ENCODE data around the gene CNPPD1. TPM values are rescaled to one million over a fixed set of nuclear protein-coding genes. Genes with fewer than 3 reads are reported as not detected.

CNPPD1 gene
- total RNA-seq, 1 donor from 2014 or later: 15.8 TPM

DNA sequence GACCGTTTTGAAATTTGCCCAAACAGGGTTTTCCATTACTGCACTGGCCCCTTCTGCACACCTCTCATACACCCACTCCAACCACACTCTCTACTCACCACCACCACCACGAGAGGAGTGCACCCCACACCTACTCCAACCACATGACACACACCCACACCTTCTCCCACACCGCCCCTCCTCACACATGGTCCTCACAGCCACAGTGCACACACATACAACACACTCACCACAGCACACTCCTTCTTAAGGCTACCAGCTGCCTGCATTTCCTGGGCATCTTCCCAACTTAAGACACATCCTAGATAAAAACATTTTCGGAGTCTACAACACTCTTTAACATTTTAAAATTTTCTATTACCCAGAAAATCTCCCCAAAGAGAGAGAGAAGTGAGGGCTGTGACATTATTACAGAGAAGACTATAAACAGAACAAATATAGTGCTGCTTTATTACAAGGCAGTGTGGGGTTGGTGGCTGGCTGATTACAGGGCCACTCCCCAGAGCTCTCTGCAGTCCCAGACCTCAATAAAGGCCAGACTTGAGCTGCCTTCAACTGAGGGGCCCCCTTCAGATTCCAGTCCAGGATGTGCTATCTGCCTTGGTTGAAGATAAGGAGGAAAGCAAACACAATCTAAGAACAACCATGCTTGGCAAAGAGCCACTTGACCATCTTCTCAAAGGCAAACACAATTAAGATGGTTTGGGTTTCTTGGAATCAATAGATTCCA is 52.2 kb downstream of the CNPPD1 start:
- no peak overlapping the region for H3K4me3 ChIP-seq
- no peak overlapping the region for H3K4me3 Mint-ChIP-seq
- no peak overlapping the region for H3K27ac ChIP-seq
- no peak overlapping the region for H2AFZ ChIP-seq (replicated peaks)
- H3K4me1 ChIP-seq: no peaks in the 10 kb centered on the region
- no peaks in the 10 kb centered on the region for H3F3A ChIP-seq (ENCODE audit: low read depth)
- no peak for TF ChIP-seq EZH2phosphoT487 (IDR thresholded peaks at IDR 0.05)
- no peak for TF ChIP-seq EZH2 (IDR thresholded peaks at IDR 0.05)
- TF ChIP-seq, protein P1, sequence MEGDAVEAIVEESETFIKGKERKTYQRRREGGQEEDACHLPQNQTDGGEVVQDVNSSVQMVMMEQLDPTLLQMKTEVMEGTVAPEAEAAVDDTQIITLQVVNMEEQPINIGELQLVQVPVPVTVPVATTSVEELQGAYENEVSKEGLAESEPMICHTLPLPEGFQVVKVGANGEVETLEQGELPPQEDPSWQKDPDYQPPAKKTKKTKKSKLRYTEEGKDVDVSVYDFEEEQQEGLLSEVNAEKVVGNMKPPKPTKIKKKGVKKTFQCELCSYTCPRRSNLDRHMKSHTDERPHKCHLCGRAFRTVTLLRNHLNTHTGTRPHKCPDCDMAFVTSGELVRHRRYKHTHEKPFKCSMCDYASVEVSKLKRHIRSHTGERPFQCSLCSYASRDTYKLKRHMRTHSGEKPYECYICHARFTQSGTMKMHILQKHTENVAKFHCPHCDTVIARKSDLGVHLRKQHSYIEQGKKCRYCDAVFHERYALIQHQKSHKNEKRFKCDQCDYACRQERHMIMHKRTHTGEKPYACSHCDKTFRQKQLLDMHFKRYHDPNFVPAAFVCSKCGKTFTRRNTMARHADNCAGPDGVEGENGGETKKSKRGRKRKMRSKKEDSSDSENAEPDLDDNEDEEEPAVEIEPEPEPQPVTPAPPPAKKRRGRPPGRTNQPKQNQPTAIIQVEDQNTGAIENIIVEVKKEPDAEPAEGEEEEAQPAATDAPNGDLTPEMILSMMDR (IDR thresholded peaks at IDR 0.05): no peak
- peaks cover 11% of the 10 kb centered on the region for H3K4me1 Mint-ChIP-seq
- no peaks in the 10 kb centered on the region for H3K27me3 ChIP-seq
- H3K27ac Mint-ChIP-seq: peak overlapping the region; percentile 17
- H3K4me2 ChIP-seq: no peak overlapping the region
- H3K27me3 Mint-ChIP-seq (ENCODE audit: insufficient read depth, low read depth): no peaks in the 10 kb centered on the region
- H3K36me3 ChIP-seq: no peaks in the 10 kb centered on the region
- H3K9me3 ChIP-seq (ENCODE audit: low read depth): no peaks in the 10 kb centered on the region
- H3K79me2 ChIP-seq (ENCODE audit: low read depth): no peaks in the 10 kb centered on the region
- H4K20me1 ChIP-seq (ENCODE audit: low read depth): peaks cover 17% of the 10 kb centered on the region
- no peaks in the 10 kb centered on the region for H3K9me3 Mint-ChIP-seq
- DNase-seq (ENCODE audit: low spot score): no peak
- H3K36me3 Mint-ChIP-seq: no peaks in the 10 kb centered on the region
- no peak overlapping the region for H3K9ac ChIP-seq

DNA sequence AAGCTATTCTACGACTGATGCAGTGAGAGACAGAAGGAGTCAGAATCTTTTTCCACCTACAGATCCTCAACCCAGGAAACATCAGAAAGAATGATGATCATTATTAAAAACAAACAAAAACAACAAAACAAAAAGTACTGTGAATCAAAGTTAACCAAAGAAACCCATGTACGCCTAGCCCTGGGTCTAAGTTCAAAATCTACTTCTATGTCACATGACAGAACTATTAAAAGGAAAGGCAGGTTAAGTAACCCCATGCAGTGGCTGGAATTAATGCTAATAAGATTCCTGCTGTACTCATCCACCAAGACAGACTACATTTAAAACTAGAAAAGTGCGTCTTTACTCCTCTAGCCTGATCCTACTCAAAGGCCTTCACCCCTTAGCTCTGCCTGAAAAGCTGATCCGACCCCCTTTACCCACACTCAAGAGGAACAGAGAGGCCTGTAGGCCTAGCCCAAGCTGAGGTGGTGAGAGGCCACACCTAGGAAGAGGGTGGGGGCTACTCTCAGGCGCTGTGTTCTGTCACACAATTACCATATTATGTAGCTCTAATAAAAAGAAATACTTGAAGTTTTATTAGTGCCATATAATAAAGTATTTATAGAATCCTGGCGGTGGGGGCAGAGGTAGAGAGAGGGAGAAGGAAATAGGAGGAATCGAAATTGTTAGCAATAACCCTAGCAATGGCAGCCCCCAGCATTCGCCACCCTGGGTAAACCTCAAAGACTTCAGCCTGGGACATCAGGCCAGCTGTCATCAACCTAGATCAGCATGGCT is 53.2 kb downstream of the CNPPD1 start:
- no peaks in the 10 kb centered on the region for H3K27me3 Mint-ChIP-seq (ENCODE audit: insufficient read depth, low read depth)
- Histone ChIP-seq H3K79me2 (ENCODE audit: low read depth) (no peaks in the 10 kb centered on the region), H3K9me3 (ENCODE audit: low read depth) (no peaks in the 10 kb centered on the region), H3K4me2 (no peak overlapping the region), H3K27me3 (no peaks in the 10 kb centered on the region), H3K9ac (no peak overlapping the region), H3K4me3 (no peak overlapping the region), H4K20me1 (ENCODE audit: low read depth) (peaks cover 26% of the 10 kb centered on the region), H3K36me3 (no peaks in the 10 kb centered on the region), H2AFZ (replicated peaks) (no peak overlapping the region), H3F3A (ENCODE audit: low read depth) (no peaks in the 10 kb centered on the region), H3K27ac (no peak overlapping the region), H3K4me1 (peaks cover 3% of the 10 kb centered on the region)
- H3K4me1 Mint-ChIP-seq: peaks cover 11% of the 10 kb centered on the region
- H3K36me3 Mint-ChIP-seq: no peaks in the 10 kb centered on the region
- TF ChIP-seq, protein P1 (IDR thresholded peaks at IDR 0.05): no peak
- TF ChIP-seq EZH2 (IDR thresholded peaks at IDR 0.05) (no peak), EZH2phosphoT487 (IDR thresholded peaks at IDR 0.05) (no peak)
- no peak overlapping the region for H3K4me3 Mint-ChIP-seq
- no peak for DNase-seq (ENCODE audit: low spot score)
- no peaks in the 10 kb centered on the region for H3K9me3 Mint-ChIP-seq
- H3K27ac Mint-ChIP-seq: no peak overlapping the region

- H3K9me3 Mint-ChIP-seq: no peaks in the 10 kb centered on the region
- Histone ChIP-seq H4K20me1 (ENCODE audit: low read depth) (peaks cover 28% of the 10 kb centered on the region), H3K27me3 (no peaks in the 10 kb centered on the region), H3K27ac (no peak overlapping the region), H3K36me3 (no peaks in the 10 kb centered on the region), H3K9me3 (ENCODE audit: low read depth) (no peaks in the 10 kb centered on the region), H2AFZ (replicated peaks) (no peak overlapping the region), H3K4me3 (no peak overlapping the region), H3K79me2 (ENCODE audit: low read depth) (no peaks in the 10 kb centered on the region), H3K4me1 (peaks cover 3% of the 10 kb centered on the region), H3K9ac (no peak overlapping the region), H3K4me2 (no peak overlapping the region), H3F3A (ENCODE audit: low read depth) (no peaks in the 10 kb centered on the region)
- peaks cover 2% of the 10 kb centered on the region for H3K27me3 Mint-ChIP-seq (ENCODE audit: insufficient read depth, low read depth)
- no peaks in the 10 kb centered on the region for H3K36me3 Mint-ChIP-seq
- no peak overlapping the region for H3K4me3 Mint-ChIP-seq
- peaks cover 11% of the 10 kb centered on the region for H3K4me1 Mint-ChIP-seq
- no peak for TF ChIP-seq EZH2phosphoT487 (IDR thresholded peaks at IDR 0.05)
- TF ChIP-seq, protein P1 (IDR thresholded peaks at IDR 0.05): no peak
- no peak for TF ChIP-seq EZH2 (IDR thresholded peaks at IDR 0.05)
- no peak for DNase-seq (ENCODE audit: low spot score)
- no peak overlapping the region for H3K27ac Mint-ChIP-seq
Measured at GRCh38 chr2:219122202-219122980, 54.3 kb downstream of the CNPPD1 start.

Other genes with a start within 250 kb of the CNPPD1 start
- gene CDK5R2, start 217.3 kb downstream of the CNPPD1 start, total RNA-seq (ENCODE audit: low replicate concordance): 0.09 TPM in 1 of 2 replicates, not detected in the other
- gene FEV, start 191.7 kb downstream of the CNPPD1 start, total RNA-seq (ENCODE audit: low replicate concordance): not detected in 2 replicates
- gene CRYBA2, start 183.5 kb downstream of the CNPPD1 start, total RNA-seq (ENCODE audit: low replicate concordance): not detected in 2 replicates
- 0.22 and 0.80 TPM in 2 replicates for gene CFAP65, start 135.4 kb downstream of the CNPPD1 start, total RNA-seq (ENCODE audit: low replicate concordance)
- gene IHH, start 116.0 kb downstream of the CNPPD1 start, total RNA-seq (ENCODE audit: low replicate concordance): 0.06 TPM in 1 of 2 replicates, not detected in the other
- 23.9 and 25.5 TPM in 2 replicates for gene NHEJ1, start 16.1 kb downstream of the CNPPD1 start, total RNA-seq (ENCODE audit: low replicate concordance)
- gene SLC23A3, start 6.9 kb downstream of the CNPPD1 start, total RNA-seq (ENCODE audit: low replicate concordance): 0.06 and 1.4 TPM in 2 replicates
- 32.9 and 53.5 TPM in 2 replicates for gene RETREG2, start 1.4 kb upstream of the CNPPD1 start, total RNA-seq (ENCODE audit: low replicate concordance)
- 13.6 and 23.8 TPM in 2 replicates for gene ZFAND2B, start 29.9 kb upstream of the CNPPD1 start, total RNA-seq (ENCODE audit: low replicate concordance)
- gene ABCB6, start 42.0 kb upstream of the CNPPD1 start, total RNA-seq (ENCODE audit: low replicate concordance): 14.0 and 14.3 TPM in 2 replicates
- 32.7 and 40.3 TPM in 2 replicates for gene ATG9A, start 52.7 kb upstream of the CNPPD1 start, total RNA-seq (ENCODE audit: low replicate concordance)
- 65.9 and 76.3 TPM in 2 replicates for gene ANKZF1, start 52.9 kb upstream of the CNPPD1 start, total RNA-seq (ENCODE audit: low replicate concordance)
- 7.2 and 14.7 TPM in 2 replicates for gene GLB1L, start 68.5 kb upstream of the CNPPD1 start, total RNA-seq (ENCODE audit: low replicate concordance)
- 19.9 and 26.8 TPM in 2 replicates for gene STK16, start 68.6 kb upstream of the CNPPD1 start, total RNA-seq (ENCODE audit: low replicate concordance)
- gene TUBA4B, start 76.3 kb upstream of the CNPPD1 start, total RNA-seq (ENCODE audit: low replicate concordance): not detected in 2 replicates
- gene TUBA4A, start 77.0 kb upstream of the CNPPD1 start, total RNA-seq (ENCODE audit: low replicate concordance): 0.56 TPM in 1 of 2 replicates, not detected in the other
- 35.0 and 37.0 TPM in 2 replicates for gene DNAJB2, start 102.4 kb upstream of the CNPPD1 start, total RNA-seq (ENCODE audit: low replicate concordance)
- gene PTPRN, start 132.5 kb upstream of the CNPPD1 start, total RNA-seq (ENCODE audit: low replicate concordance): 0.60 and 4.2 TPM in 2 replicates
- not detected in 2 replicates for gene RESP18, start 155.8 kb upstream of the CNPPD1 start, total RNA-seq (ENCODE audit: low replicate concordance)
- 36.6 and 120 TPM in 2 replicates for gene DNPEP, start 211.0 kb upstream of the CNPPD1 start, total RNA-seq (ENCODE audit: low replicate concordance)
- gene DES, start 241.5 kb upstream of the CNPPD1 start, total RNA-seq (ENCODE audit: low replicate concordance): 0.31 TPM in 1 of 2 replicates, not detected in the other